BLaER1 (cell line): ENCODE measurements around the gene HP1BP3.

Source experiments
- H3K27ac ChIP-seq: shearing (Covaris generic); formaldehyde crosslinking; 2 replicates; pipeline ENCODE4 v1.8.1; 2022
- H3K27me3 ChIP-seq: shearing (Covaris generic); formaldehyde crosslinking; 2 replicates; pipeline ENCODE4 v1.8.1; 2022
- H3K36me3 ChIP-seq: shearing (Covaris generic); formaldehyde crosslinking; 2 replicates; pipeline ENCODE4 v1.8.1; 2022
- H3K4me1 ChIP-seq: shearing (Covaris generic); formaldehyde crosslinking; 2 replicates; pipeline ENCODE4 v1.8.1; 2022
- H3K4me2 ChIP-seq: shearing (Covaris generic); formaldehyde crosslinking; 2 replicates; pipeline ENCODE4 v1.8.1; 2022
- H3K4me3 ChIP-seq: shearing (Covaris generic); formaldehyde crosslinking; 2 replicates; pipeline ENCODE4 v1.8.1; 2022
- H3K9ac ChIP-seq: shearing (Covaris generic); formaldehyde crosslinking; 2 replicates; pipeline ENCODE4 v1.8.1; 2022
- H3K9me3 ChIP-seq: shearing (Covaris generic); formaldehyde crosslinking; 2 replicates; pipeline ENCODE4 v1.8.1; 2022
- H4K20me1 ChIP-seq: shearing (Covaris generic); formaldehyde crosslinking; 2 replicates; pipeline ENCODE4 v1.8.1; 2022
- Cebpa-rat ChIP-seq: shearing (Covaris generic); IDR thresholded peaks from 2 replicates; pipeline ENCODE4 v1.8.1; 2022

Gene HP1BP3

DNA sequence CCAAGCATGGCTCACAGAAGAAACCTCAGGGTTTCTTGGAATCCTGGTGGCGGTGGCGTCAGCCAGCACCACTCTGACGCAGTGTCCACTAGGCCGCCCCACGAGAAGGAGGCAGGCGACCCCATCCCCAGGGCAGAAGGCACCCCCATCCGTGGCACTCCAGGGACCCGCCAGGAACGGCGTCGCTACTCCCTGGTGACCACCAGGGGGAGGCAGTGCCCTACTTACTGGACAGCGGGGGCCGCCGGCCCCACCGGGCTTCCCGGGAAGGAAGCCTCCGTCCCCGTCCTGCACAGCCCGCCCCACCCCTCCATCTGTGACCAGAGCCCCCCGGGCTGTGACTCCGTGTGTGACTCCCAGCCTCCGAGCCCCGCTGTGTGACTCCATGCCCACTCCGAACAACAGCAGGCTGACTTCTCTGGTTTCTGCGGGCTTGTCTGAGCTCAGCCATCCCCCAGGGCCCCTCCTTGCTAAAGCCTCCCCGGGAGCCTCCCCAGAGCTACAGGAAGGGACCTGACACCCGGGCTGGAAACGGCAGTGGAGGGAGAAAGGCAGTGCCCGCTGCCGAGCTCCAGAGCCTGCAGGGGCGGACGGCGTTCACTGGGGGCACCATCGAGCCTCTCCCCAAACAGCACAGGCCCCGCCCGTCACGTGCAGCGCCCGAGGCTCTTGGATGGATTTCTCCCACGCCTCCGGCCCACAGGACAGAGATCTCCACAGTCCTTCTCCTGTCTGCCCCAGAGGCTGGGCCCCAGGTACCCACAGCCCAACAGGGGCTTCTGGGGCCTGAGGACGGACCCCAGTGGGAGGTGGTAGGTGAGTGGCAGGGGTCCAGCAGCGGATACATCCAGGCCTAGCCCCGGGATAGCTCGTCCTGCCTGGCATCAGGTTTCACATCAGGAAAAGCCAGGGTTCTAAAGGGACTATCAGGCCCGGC lies 90.4 kb downstream of the HP1BP3 start:
- peak overlapping the region; percentile 82 for H3K27ac ChIP-seq
- H4K20me1 ChIP-seq = no peaks in the 10 kb centered on the region
- no peaks in the 10 kb centered on the region for H3K27me3 ChIP-seq
- TF ChIP-seq Cebpa-rat = no peak
- H3K4me2 ChIP-seq = peak overlapping the region; percentile 90
- H3K9ac ChIP-seq = peak overlapping the region; percentile 86
- no peaks in the 10 kb centered on the region for H3K36me3 ChIP-seq
- H3K4me3 ChIP-seq = peak overlapping the region; percentile 74
- H3K9me3 ChIP-seq = no peaks in the 10 kb centered on the region; the same call in 1 of the 2 replicates
- peaks cover 15% of the 10 kb centered on the region; the same call in 1 of the 2 replicates for H3K4me1 ChIP-seq

DNA sequence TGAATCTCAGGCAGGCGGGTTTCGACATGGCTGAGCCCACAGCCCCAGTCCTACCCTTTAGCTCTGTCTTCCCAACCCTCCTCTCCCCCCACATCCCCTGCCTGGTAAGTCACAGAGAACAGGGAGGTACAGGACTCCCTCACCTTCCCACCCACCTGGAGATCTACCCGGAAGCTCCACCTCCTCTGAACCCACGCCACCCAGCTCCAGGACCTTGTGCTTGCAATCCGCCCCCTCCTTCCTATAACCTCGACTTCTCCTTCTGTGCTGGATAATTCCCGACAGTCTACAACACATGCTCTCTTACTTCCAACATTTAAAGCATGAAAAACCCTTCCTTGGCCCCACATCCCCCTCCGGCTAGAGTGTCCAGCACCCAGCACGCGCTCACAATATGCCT lies 91.6 kb downstream of the HP1BP3 start:
- H3K36me3 ChIP-seq = no peaks in the 10 kb centered on the region
- no peaks in the 10 kb centered on the region for H4K20me1 ChIP-seq
- no peak overlapping the region for H3K9ac ChIP-seq
- no peaks in the 10 kb centered on the region for H3K27me3 ChIP-seq
- no peak overlapping the region for H3K27ac ChIP-seq
- H3K4me3 ChIP-seq = no peak overlapping the region
- H3K9me3 ChIP-seq = no peaks in the 10 kb centered on the region; the same call in 1 of the 2 replicates
- H3K4me1 ChIP-seq = peaks cover 15% of the 10 kb centered on the region; the same call in 1 of the 2 replicates
- TF ChIP-seq Cebpa-rat = no peak
- H3K4me2 ChIP-seq = no peak overlapping the region

DNA sequence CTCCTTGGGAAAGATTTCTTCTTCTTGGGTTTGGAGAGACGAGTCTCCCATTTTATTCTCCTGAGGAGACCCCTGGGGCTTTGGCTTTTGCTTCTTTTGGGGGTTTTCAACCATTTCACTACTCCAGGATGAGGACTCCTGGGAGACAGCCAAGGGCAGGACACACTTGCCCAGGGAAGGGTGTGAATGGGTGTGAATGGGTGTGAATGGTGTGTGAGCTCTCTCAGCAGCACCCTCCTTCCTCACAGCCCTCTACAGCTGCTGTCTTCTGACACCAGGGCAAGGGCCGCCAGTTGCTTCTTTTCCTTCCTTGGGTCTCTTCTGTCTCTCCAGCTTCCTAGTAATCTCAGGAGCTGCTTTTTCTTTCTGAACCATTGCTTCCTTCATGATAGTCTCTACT lies 93.5 kb downstream of the HP1BP3 start:
- no peak overlapping the region for H3K4me2 ChIP-seq
- H3K36me3 ChIP-seq = no peaks in the 10 kb centered on the region
- no peaks in the 10 kb centered on the region for H4K20me1 ChIP-seq
- H3K4me3 ChIP-seq = no peak overlapping the region
- no peak overlapping the region for H3K27ac ChIP-seq
- peaks cover 15% of the 10 kb centered on the region; the same call in 1 of the 2 replicates for H3K4me1 ChIP-seq
- H3K9me3 ChIP-seq = no peaks in the 10 kb centered on the region; the same call in 1 of the 2 replicates
- H3K9ac ChIP-seq = no peak overlapping the region
- TF ChIP-seq Cebpa-rat = no peak
- no peaks in the 10 kb centered on the region for H3K27me3 ChIP-seq
